ENCODE data around the gene CTNNA3.
"Not testable (repeated sequence)": the region's sequence is repeated elsewhere in the genome, so short reads cannot be mapped to it uniquely, and the experiment has no call there.

CTNNA3 gene

GRCh38 chr10:66455304-66455703, 1240.7 kb downstream of the CTNNA3 start:
- peak in 1 of 2 experiments; percentile 38 for DNase-seq (ENCODE audit: low read depth in 1 of 2, low spot score in 1 of 2)

GRCh38 chr10:66440568-66440967, 1255.4 kb downstream of the CTNNA3 start:
- in situ Hi-C loops (cut with HindIII; ENCODE audit: low pct_unique_long_range_greater_than_20kb, low sequenced_read_pairs): no loop called here
- DNase-seq (ENCODE audit: low read depth in 1 of 2, low spot score in 1 of 2): peak in 1 of 2 experiments; percentile 51
- peak; percentile 54; the same call in 1 of the 2 replicates for TF ChIP-seq JUND (IDR thresholded peaks at IDR 0.05; ENCODE audit: low read depth)

More at GRCh38 chr10:66455304-66455703, 1240.7 kb downstream of the CTNNA3 start:
- in situ Hi-C loops (cut with HindIII; ENCODE audit: low pct_unique_long_range_greater_than_20kb, low sequenced_read_pairs): no loop called here
- no peak for TF ChIP-seq JUND (IDR thresholded peaks at IDR 0.05; ENCODE audit: low read depth)

- in situ Hi-C loops (cut with HindIII; ENCODE audit: low pct_unique_long_range_greater_than_20kb, low sequenced_read_pairs): no loop called here
- no peak for TF ChIP-seq JUND (IDR thresholded peaks at IDR 0.05; ENCODE audit: low read depth)
These were observed 1281.1 kb downstream of the CTNNA3 start for GRCh38 chr10:66414943-66415342.

GRCh38 chr10:66405566-66405965, 1290.4 kb downstream of the CTNNA3 start:
- in situ Hi-C loops (cut with HindIII; ENCODE audit: low pct_unique_long_range_greater_than_20kb, low sequenced_read_pairs): no loop called here
- no peak for DNase-seq (ENCODE audit: low read depth in 1 of 2, low spot score in 1 of 2)

More at GRCh38 chr10:66414943-66415342, 1281.1 kb downstream of the CTNNA3 start:
- DNase-seq (ENCODE audit: low read depth in 1 of 2, low spot score in 1 of 2): no peak

GRCh38 chr10:66398669-66399068, 1297.3 kb downstream of the CTNNA3 start:
- no peak for DNase-seq (ENCODE audit: low read depth in 1 of 2, low spot score in 1 of 2)
- TF ChIP-seq JUND (IDR thresholded peaks at IDR 0.05; ENCODE audit: low read depth): no peak
- in situ Hi-C loops (cut with HindIII; ENCODE audit: low pct_unique_long_range_greater_than_20kb, low sequenced_read_pairs): no loop called here

More at GRCh38 chr10:66405566-66405965, 1290.4 kb downstream of the CTNNA3 start:
- TF ChIP-seq JUND (IDR thresholded peaks at IDR 0.05; ENCODE audit: low read depth): no peak

- in situ Hi-C loops (cut with HindIII; ENCODE audit: low pct_unique_long_range_greater_than_20kb, low sequenced_read_pairs): no loop called here
- no peak for DNase-seq (ENCODE audit: low read depth in 1 of 2, low spot score in 1 of 2)
- no peak for TF ChIP-seq JUND (IDR thresholded peaks at IDR 0.05; ENCODE audit: low read depth)
These were observed 1301.5 kb downstream of the CTNNA3 start for GRCh38 chr10:66394342-66395063.

GRCh38 chr10:66390926-66391325, 1305.1 kb downstream of the CTNNA3 start:
- no peak for TF ChIP-seq JUND (IDR thresholded peaks at IDR 0.05; ENCODE audit: low read depth)
- no peak for DNase-seq (ENCODE audit: low read depth in 1 of 2, low spot score in 1 of 2)
- in situ Hi-C loops (cut with HindIII; ENCODE audit: low pct_unique_long_range_greater_than_20kb, low sequenced_read_pairs): no loop called here

GRCh38 chr10:66381045-66381444, 1315.0 kb downstream of the CTNNA3 start:
- no peak for TF ChIP-seq JUND (IDR thresholded peaks at IDR 0.05; ENCODE audit: low read depth)
- in situ Hi-C loops (cut with HindIII; ENCODE audit: low pct_unique_long_range_greater_than_20kb, low sequenced_read_pairs): no loop called here
- no peak for DNase-seq (ENCODE audit: low read depth in 1 of 2, low spot score in 1 of 2)

- no peak for DNase-seq (ENCODE audit: low read depth in 1 of 2, low spot score in 1 of 2)
- no peak for TF ChIP-seq JUND (IDR thresholded peaks at IDR 0.05; ENCODE audit: low read depth)
- in situ Hi-C loops (cut with HindIII; ENCODE audit: low pct_unique_long_range_greater_than_20kb, low sequenced_read_pairs): no loop called here
These were observed 1317.7 kb downstream of the CTNNA3 start for GRCh38 chr10:66378117-66378876.

GRCh38 chr10:66368146-66368545, 1327.8 kb downstream of the CTNNA3 start:
- no peak for TF ChIP-seq JUND (IDR thresholded peaks at IDR 0.05; ENCODE audit: low read depth)
- in situ Hi-C loops (cut with HindIII; ENCODE audit: low pct_unique_long_range_greater_than_20kb, low sequenced_read_pairs): no loop called here
- DNase-seq (ENCODE audit: low read depth in 1 of 2, low spot score in 1 of 2): no peak

- no peak for TF ChIP-seq JUND (IDR thresholded peaks at IDR 0.05; ENCODE audit: low read depth)
- in situ Hi-C loops (cut with HindIII; ENCODE audit: low pct_unique_long_range_greater_than_20kb, low sequenced_read_pairs): no loop called here
- DNase-seq (ENCODE audit: low read depth in 1 of 2, low spot score in 1 of 2): no peak
These were observed 1329.8 kb downstream of the CTNNA3 start for GRCh38 chr10:66366163-66366562.

- in situ Hi-C loops (cut with HindIII; ENCODE audit: low pct_unique_long_range_greater_than_20kb, low sequenced_read_pairs): no loop called here
- no peak for TF ChIP-seq JUND (IDR thresholded peaks at IDR 0.05; ENCODE audit: low read depth)
- DNase-seq (ENCODE audit: low read depth in 1 of 2, low spot score in 1 of 2): no peak
These were observed 1330.3 kb downstream of the CTNNA3 start for GRCh38 chr10:66365686-66366085.

GRCh38 chr10:66362522-66362921, 1333.5 kb downstream of the CTNNA3 start:
- DNase-seq (ENCODE audit: low read depth in 1 of 2, low spot score in 1 of 2): peak in 1 of 2 experiments; percentile 15
- in situ Hi-C loops (cut with HindIII; ENCODE audit: low pct_unique_long_range_greater_than_20kb, low sequenced_read_pairs): no loop called here
- no peak for TF ChIP-seq JUND (IDR thresholded peaks at IDR 0.05; ENCODE audit: low read depth)

- in situ Hi-C loops (cut with HindIII; ENCODE audit: low pct_unique_long_range_greater_than_20kb, low sequenced_read_pairs); DNase-seq (ENCODE audit: low read depth in 1 of 2, low spot score in 1 of 2): not testable (repeated sequence)
These were observed 1342.2 kb downstream of the CTNNA3 start for GRCh38 chr10:66353822-66354221.
